ENCODE results near the gene C6orf47. TPM values are rescaled to one million over a fixed set of nuclear protein-coding genes. Genes with fewer than 3 reads are reported as not detected.

The C6orf47 gene
- polyA plus RNA-seq, 1 experiment: 10.2 TPM

DNA sequence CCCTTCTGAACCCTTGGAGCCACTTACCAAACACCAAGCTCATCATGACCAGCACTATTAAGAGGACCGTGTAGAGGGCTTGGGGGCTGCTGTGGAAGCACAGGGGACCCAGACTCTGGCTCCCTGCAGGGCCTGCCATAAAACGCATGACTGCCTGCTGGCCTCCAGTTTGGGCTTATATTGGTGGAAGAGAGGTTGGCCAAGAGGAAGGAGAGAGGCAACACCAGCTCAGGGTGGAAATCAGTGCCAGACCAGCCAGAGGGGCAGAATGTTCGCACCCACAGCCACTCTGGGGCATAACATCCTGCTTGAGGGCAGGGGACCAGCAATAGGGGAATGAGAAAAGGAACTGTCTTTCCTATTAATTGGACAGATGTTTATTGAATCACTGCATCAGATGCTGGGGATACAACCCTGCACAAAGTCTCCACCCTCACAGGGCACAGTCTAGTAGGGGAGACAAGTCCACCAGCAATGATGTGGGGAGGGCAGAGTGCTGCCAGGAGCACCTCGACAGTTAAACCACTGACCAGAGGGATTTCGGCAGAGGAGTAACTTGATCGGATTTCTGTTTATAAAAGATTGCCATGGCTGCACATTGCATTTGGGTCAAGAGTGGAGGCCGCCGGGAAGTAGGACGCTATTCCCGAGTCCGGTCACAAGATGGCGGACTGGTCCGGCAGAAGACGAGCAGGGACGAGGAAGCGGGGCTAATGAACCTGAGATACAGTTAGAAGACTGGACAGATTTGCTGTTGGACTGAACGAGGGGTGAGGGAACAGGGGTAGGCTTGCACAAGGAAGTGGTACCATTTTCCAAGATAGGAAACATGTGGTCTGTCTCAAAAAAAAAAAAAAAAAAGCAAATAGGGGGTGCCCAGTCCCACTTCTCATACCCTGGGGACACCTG, 19.9 kb upstream of the C6orf47 start, which contains the start of gene LY6G5C:
TSS of gene LY6G5C (minus strand) at position 842 of the 909 bp plus-strand sequence. CDS start at position 148, 694 bp downstream.
- CTCF ChIA-PET: interaction anchor here (0.6 to 2.1 kb wide), 16 partner anchors 10 to 272 kb away, joined by 3 to 9 read pairs (median 4); partner anchors contain the start of genes LSM2 and LY6G5B
- POLR2A ChIA-PET: interaction anchor here (0.8 kb wide), 2 partner anchors 23 to 155 kb away, joined by 3 to 10 read pairs; partner anchors contain the start of gene ABHD16A
- H3K27ac ChIP-seq (ENCODE audit: low read depth, low read length): peak within 1 kb of the TSS; percentile 78

DNA sequence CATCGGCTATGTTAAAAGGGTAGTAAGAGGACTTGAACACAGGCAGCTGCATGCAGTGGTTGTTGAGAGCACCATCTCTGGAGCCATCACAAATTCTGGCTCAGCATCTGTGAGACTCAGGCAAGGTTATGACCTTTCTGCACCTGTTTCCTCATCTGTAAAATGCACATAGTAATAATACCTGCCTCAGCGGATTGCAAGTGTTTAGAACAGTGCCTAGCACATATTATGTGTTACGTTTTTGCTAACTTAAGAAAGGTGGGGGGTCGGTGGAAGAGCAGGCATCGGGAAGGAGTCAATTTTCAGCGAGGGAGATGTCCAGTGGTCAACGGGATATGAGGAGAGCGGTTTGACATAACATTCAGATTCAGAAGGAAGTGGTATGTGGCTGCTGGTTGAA, 17.4 kb upstream of the C6orf47 start:
- Histone ChIP-seq H3K27me3 (ENCODE audit: control insufficient read depth, insufficient read depth, low read length) (no peaks in the 10 kb centered on the region), H3K9me3 (ENCODE audit: control insufficient read depth, insufficient read depth, low read length) (no peaks in the 10 kb centered on the region), H3K4me3 (ENCODE audit: low read depth, low read length) (no peak overlapping the region), H3K27ac (ENCODE audit: low read depth, low read length) (no peak overlapping the region)
- DNase-seq (ENCODE audit: low read depth, low spot score): no peak
- ChIA-PET POLR2A (no interaction called here), CTCF (no interaction called here)
- TF ChIP-seq, protein P1, sequence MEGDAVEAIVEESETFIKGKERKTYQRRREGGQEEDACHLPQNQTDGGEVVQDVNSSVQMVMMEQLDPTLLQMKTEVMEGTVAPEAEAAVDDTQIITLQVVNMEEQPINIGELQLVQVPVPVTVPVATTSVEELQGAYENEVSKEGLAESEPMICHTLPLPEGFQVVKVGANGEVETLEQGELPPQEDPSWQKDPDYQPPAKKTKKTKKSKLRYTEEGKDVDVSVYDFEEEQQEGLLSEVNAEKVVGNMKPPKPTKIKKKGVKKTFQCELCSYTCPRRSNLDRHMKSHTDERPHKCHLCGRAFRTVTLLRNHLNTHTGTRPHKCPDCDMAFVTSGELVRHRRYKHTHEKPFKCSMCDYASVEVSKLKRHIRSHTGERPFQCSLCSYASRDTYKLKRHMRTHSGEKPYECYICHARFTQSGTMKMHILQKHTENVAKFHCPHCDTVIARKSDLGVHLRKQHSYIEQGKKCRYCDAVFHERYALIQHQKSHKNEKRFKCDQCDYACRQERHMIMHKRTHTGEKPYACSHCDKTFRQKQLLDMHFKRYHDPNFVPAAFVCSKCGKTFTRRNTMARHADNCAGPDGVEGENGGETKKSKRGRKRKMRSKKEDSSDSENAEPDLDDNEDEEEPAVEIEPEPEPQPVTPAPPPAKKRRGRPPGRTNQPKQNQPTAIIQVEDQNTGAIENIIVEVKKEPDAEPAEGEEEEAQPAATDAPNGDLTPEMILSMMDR (IDR thresholded peaks at IDR 0.05; ENCODE audit: low read depth, low read length): no peak

More for the DNA sequence above, 19.9 kb upstream of the C6orf47 start, which contains the start of gene LY6G5C:
- Histone ChIP-seq H3K9me3 (ENCODE audit: control insufficient read depth, insufficient read depth, low read length) (no peaks in the 10 kb centered on the region), H3K27me3 (ENCODE audit: control insufficient read depth, insufficient read depth, low read length) (no peaks in the 10 kb centered on the region), H3K4me3 (ENCODE audit: low read depth, low read length) (peak within 1 kb of the TSS; percentile 57)
- peak; percentile 91 for DNase-seq (ENCODE audit: low read depth, low spot score)
- TF ChIP-seq, protein P1 (IDR thresholded peaks at IDR 0.05; ENCODE audit: low read depth, low read length): peak; percentile 66

DNA sequence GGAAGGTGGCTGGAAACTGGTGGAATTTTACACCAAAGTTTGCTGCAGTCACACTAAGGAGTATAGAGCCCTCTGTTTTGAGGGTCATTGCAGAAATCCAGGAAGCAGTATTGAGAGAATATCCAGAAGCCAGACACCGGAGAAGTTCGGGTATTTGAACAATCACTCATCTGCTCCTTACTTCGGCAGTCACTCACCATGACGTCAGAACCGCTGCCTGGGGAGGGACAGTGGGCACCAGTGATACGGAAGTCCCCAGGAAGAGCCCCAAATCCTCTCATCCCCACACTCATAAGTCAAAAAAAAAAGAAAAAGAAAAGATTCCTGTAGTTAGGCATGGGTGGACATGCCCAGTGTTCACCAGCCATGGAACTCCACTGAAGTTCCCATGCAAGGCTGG, 16.3 kb upstream of the C6orf47 start:
- TF ChIP-seq, protein P1 (IDR thresholded peaks at IDR 0.05; ENCODE audit: low read depth, low read length): no peak
- Histone ChIP-seq H3K27ac (ENCODE audit: low read depth, low read length) (no peak overlapping the region), H3K27me3 (ENCODE audit: control insufficient read depth, insufficient read depth, low read length) (no peaks in the 10 kb centered on the region), H3K9me3 (ENCODE audit: control insufficient read depth, insufficient read depth, low read length) (no peaks in the 10 kb centered on the region), H3K4me3 (ENCODE audit: low read depth, low read length) (no peak overlapping the region)
- ChIA-PET POLR2A (no interaction called here), CTCF (no interaction called here)
- no peak for DNase-seq (ENCODE audit: low read depth, low spot score)

DNA sequence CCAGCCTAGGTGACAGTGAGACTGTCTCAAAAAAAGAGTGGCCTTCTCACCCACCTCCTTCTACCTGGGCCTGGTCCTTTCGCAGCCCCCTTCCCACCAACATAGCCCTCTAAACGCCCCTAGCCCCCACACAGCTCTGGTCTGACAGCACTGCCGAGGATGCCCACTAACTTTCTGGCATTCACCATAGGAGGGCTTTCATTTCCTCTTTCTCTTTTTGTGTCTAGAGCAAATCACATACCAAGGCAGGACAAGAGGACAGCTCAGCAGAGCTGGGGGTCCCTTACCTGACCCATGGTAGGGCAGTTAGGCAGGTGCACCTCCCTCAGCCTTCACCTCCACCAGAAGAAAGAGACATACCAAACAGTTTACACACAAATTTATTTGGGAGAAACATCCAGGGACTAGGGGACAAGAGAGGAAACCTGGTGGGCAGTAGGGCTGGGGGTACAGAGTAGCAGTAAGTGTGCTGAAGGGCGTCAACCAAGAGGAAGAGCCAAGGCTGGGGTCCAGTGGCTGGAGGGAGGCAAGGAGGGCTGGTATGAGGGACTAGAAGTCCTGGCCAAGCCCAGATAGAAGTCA, 15.8 kb upstream of the C6orf47 start:
- CTCF ChIA-PET: no interaction called here

More for the DNA sequence above, 15.8 kb upstream of the C6orf47 start:
- no peak for DNase-seq (ENCODE audit: low read depth, low spot score)
- H3K27me3 ChIP-seq (ENCODE audit: control insufficient read depth, insufficient read depth, low read length): no peaks in the 10 kb centered on the region
- POLR2A ChIA-PET: no interaction called here
- H3K4me3 ChIP-seq (ENCODE audit: low read depth, low read length): no peak overlapping the region
- H3K9me3 ChIP-seq (ENCODE audit: control insufficient read depth, insufficient read depth, low read length): no peaks in the 10 kb centered on the region
- H3K27ac ChIP-seq (ENCODE audit: low read depth, low read length): no peak overlapping the region
- TF ChIP-seq, protein P1 (IDR thresholded peaks at IDR 0.05; ENCODE audit: low read depth, low read length): no peak
